Measurements from ENCODE around the gene NPBWR2.

The NPBWR2 gene

DNA sequence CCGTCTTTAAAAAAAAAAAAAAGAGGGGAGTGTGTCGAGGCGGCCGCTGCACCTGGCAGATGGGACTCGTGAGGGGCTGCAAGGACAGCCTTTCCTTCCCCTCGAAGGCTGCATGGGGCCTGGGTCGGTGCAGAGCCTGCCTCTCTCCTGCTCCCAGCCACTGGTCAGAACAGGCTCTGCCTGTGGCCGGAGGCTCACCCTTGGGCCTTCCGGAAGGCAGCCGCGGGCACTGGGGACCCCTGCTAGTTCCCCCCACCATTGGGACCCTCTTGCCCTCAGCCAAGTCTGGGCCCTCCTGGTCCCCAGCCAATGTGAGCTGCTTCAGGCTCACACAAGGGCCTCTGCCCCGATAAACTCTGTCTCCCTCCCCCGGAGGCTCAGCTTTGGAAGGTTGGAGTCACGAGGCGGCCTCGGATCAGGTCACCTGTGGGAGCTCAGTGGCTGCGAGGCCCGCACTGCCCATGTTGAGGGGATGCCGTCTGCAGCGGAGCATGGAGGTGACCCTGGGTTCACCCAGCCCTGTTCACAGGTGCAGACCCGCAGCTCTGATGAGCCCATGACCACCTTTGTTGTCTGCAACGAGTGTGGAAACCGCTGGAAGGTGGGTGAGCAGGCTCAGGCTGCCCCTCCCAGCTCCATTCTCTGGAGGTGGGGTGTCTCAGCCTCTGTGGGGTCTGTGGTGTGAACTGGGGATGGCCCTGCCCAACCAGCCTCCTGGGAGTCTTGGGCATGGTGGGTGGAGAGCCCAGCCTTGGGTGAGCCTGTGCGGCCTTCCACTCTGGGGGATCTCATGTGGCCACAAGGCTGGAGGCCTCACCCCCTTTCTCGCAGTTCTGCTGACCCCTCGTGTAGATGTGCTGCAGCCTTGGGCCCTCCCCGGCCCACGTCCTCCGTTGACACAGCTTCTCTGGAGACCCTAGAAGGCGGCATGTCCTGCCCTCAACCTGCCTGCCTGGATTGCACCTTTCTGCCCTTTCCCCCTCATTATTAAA, 35.7 kb downstream of the NPBWR2 start:
- DNase-seq, result no peak

DNA sequence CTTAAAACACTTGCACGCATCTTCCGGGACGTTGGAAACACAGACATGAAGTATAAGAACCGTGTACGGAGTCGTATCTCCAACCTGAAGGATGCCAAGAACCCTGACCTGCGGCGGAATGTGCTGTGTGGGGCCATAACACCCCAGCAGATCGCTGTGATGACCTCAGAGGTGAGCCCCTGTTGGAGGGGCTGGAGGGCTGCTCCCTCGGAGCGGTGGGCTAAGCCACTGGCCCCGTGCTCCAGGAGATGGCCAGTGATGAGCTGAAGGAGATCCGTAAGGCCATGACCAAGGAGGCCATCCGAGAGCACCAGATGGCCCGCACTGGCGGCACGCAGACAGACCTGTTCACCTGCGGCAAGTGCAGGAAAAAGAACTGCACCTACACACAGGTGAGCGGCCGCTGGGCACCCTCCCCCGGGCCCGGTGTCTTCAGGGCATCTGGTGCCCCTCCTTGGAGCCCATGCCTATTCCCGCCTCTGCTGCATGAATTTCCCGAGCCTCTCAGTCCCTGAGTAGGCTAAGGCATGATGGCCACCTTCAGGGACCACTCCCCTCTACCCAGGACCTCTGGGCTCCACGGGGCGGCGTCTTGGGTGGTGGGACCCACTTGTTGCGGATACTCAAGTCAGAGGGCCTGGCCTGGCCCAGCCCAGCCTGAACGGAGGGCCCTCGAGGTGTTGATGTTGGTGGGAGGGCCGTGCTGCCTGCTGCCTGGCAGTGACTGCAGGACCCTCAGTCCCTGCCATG, 36.9 kb downstream of the NPBWR2 start:
- no peak for DNase-seq

DNA sequence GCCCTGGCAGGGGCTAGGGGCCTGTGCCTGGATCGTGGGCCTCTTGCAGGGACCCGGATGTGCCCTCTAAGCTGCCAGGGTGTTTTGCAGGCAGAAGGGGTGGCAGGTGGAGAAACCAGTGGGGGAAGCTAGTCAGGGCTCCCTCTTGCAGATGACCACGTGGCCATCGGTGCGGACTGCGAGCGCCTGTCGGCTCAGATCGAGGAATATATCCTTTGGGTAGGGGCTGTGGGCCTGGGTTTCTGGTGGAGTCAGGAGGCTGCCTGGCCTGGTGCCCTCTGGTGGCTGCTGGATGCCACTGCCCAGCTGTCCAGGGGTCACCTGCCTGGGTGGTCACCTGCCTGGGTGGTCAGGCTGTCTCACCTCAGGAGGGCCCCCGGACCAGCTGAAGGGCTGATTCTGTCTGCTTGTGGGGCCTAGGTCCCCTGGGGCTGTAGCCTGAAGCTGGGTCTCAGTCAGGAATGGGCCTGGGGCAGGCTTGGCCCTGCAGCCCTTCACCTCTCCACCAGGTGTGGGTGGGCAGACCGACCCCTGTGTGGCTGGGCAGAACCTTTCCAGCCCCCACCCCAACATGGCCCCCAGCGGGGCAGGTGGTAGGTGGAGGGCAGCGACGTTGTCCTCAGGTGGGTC, 37.6 kb downstream of the NPBWR2 start:
- no peak for DNase-seq

DNA sequence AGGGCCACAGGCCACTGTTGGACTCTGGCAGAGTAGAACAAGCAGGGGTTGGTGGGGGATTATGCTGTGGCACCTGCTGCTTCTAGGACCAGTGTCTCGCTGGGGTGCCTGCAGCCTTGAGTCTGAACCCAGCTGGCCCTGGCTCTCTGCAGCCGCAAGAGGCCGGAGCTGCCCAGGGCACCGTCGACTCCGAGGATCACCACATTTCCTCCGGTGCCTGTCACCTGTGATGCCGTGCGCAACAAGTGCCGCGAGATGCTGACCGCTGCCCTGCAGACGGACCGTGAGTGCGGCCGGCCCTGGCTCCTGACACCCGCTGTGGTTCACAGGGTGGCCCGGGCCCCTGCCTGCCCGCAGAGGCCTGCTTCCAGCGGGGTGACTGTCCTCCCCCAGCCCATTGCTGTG, 38.2 kb downstream of the NPBWR2 start:
- no peak for DNase-seq

DNA sequence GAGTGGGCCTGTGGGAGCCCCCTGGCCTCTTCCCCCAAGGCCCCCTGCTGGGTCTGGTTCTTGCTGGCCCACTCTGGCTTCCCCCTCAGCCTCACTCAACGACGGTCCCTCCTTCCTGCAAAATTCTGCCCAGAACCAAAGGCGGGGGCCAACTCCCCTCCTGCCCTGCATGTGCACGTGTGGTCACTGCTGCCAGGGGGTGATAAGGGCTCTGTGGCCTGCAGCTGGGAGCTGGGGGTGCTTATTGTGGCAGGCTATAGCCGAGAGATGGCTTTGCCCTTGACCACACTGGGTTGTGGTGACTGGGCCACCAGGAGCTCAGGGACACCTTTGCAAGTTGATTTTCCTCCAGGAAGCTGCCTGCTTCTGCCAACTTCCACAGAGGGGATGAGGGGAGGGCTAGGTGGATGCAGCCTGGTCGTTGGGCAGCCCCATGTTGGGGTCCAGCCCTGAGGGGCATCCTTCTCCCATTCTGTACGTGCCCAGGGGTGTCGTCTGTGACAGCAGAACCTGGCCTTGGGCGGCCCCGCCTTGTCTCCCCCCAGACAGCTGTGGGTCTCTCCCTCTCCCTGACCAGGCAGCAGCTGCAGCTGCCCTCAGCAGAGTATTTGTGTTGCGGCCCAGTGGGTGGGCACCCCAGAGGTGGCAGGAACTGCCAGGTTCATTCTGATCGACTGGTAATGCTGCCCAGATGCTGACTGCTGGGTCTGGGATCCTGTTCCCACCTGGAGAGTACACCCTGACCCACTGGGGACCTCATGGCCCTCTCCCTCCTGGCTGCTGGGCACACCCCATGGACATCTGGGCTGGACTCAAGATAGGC, 38.8 kb downstream of the NPBWR2 start:
- no peak for DNase-seq

DNA sequence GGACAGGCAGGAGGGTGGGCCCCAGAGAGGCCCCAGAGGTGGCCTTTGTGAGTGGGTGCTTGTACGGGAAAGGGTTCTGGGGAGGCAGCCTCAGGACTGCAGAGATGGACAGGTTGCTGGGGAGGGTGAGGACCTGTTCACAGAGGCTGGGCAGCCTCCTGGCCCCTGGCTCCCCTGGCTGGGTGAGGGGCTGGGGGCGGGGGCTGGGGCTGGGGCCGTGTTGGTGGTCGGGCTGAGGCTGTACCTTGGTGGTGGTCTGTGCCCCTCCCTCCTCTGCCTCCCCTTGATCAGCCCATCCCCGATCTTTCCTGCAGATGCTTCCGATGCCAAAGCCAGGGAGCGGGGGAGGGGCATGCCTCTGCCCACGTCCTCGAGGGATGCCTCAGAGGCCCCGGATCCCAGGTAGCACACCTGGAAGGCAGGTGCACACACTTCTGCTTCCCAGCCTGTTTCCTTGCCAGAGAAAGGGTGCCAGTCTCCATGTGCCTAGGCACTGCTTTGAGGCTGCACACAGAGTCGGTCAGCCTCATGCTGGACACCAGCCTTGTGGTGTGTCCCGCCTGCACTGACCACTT, 39.5 kb downstream of the NPBWR2 start:
- no peak for DNase-seq

DNA sequence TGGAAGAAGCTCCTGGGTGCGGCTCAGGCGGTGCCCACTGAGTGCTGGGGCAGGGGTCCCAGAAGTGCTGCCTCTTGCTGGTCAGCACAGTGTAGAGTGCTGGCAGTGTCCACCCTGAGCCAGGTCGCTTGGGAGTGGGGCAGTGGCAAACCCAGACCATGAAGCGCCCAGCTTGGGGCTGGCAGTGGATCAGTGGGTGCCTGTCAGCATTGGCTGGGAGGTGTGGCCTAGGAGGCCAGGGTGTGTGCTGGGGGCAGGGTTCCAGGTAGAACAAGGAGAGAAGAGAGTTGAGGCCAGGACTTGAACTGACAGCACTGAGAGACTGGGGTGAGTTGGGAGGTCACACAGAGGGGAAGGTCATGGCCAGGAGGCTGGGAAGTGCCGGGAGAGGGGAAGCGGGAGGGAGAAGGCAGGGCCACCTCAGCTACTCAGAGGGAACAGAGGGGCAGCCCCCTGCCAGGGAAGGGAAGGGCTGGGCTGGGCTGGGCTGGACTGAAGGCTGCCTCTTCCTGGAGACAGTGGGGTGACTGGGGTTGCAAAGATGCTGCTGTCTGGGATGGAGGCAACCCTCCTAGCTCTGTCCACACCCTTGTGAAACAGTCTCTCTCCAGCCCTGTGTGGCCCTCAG, 40.2 kb downstream of the NPBWR2 start:
- DNase-seq, result no peak

DNA sequence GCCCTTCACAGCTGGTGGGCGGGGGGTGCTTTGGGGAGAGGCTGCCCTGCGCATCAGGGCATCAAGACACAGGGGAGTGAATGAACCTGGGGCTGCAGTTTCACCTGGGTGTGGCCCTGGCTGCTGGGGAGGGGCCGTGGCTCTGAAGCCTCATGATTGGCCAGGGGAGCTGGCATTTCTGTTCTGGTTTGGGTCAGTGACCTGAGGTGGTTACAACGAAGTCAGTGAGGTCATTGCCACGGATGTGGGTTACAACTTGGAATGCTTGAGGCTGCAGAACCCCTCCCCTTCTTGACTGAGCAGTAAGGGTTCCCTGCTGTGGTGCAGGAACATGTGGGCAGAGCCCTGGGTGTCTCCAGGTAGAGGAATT, 41.4 kb downstream of the NPBWR2 start:
- no peak for DNase-seq

DNA sequence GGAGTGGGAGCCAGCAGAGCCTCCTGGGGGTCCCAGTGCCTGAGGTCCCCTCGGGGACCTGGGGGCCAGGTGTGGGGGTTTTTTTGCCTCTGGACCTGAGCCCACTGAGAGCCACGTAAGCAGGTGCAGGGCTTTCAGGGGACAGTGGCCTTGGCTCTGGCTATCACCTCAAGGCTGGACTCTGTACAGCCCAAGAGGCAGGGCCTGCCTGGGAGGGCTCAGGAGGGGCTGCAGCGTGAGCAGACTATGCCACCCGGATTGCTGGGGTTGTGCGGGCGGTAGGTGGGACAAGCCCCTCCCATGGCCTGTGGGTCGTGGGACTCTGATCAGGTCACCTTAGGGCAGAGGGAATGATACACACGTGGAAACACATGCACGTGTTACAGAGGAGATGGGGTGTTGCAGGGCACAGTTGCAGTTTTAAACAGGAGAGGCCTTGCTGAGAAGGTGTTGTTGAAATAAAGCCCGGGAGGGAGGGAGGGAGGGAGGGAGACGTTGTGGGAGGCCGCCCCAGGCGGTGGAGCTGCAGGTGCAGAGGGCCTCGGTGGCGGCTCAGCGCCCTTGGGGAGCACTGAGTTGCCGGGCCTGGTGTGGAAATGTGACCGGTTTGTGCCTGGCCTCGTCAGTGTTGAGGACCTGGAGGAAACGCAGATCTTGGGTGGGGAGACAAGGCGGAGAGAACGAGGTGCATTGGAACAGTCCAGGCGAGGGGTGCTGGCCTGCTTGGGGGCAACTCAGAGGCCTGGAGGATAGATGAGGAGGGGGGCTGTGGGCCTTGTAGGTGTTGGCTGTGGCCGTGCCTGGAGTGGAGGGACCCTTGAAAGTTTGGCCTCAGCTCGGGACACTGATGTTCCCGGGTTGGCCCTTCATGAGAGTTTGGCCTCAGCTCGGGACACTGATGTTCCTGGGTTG, 42.0 kb downstream of the NPBWR2 start:
- no peak for DNase-seq

DNA sequence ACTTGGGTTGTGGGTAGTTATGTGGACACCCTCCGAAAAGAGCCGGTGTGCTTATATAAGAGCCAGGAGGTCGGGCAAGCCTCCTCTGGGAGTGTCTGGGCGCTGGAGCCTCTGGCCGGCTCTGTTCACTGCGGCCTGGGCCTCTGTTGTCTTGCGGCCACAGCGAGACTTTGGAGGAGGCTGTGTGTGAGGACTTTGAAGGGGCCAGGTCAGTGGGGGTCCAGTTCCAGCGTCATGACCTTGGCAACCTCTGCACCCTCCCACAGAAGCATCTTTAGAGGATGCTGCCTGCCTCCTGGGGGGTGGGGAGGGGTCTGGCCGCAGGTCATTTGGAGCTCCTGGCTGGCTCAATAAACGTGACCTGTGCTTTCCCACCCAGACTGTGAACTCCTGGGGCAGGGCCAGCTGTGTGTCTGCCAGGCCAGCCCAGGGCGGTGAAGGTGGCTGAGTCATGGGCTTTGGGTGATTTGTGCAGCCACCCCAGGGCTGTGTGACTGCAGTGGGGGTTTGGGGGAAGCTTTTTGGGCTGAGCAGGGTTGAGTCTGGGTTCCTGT, 43.1 kb downstream of the NPBWR2 start:
- no peak for DNase-seq

DNA sequence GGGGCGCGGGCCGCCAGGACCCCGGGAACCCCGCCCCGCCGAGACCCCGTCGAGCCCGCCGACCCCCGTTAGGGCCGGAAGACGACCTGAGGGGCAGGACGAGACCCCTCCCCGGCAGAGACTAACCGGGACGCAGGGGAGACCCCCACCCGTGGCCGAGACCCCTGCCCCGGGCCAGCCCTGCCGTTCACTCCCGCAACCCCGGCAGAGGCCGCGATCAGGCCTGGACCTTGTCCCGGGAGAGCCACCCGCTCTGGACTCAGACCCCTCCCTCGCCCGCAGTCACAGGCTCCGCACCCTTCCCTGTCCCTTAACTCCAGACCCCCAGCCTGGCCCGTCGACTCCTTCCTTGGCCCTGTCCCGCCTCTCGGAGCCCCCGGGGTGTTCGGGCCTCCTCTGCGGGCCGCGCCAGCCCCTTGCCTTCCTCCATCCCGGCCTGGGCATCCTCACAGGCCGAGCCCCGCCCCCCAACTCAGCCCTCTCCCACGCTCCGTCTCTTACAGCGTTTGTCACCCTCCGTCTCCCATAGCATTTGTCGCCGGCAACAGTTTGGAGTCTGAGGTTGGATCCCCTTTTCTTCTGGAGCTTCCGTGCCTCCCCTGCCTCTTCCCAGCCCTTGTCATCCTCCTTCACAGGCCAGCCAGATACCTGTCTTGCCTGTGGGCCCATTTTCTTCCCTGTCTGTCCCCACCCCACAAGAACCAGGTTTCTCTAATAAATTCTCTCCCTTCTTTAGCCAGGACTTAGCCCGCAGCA, 43.8 kb downstream of the NPBWR2 start:
- DNase-seq, result no peak

DNA sequence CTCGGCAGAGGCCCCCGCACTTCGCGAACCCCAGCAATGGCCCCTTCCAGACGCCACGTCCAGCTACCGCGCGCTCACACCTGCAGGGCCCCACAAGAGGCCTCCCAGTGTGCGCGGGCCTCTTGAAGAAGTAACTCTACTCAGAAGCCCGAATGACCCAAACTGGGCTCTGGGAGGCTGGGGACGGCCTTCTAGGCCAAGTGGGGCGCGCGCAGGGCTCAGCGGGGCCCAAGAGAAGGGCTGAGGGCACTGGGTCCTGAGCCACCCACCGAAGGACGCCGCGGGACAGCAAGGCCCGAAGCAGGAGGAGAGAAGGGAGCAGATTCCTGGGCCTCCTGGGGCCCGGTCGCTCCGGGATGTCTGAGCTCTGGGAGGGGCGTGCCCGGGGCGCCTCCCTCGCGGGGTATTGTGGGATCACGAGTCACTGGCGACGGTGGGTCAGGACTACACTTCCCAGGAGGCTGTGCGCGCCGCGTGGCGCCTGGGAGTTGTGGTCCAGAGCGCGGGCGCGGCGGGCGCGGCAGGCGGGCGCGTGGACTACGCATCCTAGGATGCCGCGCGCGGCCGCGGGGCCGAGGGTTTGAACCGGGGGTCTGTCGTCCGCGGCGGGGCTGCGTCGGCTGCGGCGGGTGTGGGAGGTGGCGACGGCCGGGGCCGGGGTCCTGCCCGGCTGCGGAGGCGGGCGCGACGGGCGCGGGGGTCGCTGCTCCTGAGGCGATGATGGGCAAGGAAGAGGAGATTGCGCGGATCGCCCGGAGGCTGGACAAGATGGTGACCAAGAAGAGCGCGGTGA, 44.6 kb downstream of the NPBWR2 start, which contains the start of gene TCEA2:
TSS of gene TCEA2 (plus strand) at position 603 of the 793 bp plus-strand sequence. CDS start at position 718, 115 bp downstream.
- DNase-seq, result peak; percentile 75 to 83

DNA sequence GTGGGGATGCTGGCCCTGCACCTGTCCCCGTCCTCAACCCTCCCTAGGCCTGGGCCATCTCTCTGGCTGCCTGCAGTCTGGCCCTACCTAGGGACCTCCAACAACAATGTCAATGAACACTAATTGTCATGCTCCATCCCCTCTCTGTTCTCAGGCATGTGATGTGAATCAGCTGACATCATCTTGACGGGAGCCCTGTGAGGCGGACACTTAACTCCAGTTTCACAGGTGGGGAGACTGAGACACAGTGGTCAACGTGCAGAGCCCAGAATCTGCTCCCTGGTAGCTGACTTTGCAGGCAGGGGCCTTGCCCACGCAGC, 45.1 kb downstream of the NPBWR2 start:
- DNase-seq, result no peak

DNA sequence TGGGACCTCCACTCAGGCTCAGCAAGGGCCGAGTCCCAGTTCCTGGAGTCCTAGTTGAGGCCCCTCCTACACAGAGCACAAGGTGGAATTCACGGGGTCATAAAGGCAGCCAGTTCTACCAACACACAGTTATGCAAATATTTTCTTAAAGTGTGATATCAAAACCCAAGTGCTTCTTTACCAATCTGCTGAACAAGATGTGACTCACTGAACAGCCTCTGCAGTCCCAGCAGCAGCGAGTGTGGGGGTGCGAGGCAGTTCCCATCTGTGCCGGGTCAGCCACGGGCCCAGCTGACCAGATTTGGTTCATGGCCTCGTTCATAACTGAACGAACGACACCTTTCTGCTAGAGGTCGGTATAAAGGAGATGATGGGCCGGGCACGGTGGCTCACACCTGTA, 48.8 kb downstream of the NPBWR2 start:
- no peak for DNase-seq

DNA sequence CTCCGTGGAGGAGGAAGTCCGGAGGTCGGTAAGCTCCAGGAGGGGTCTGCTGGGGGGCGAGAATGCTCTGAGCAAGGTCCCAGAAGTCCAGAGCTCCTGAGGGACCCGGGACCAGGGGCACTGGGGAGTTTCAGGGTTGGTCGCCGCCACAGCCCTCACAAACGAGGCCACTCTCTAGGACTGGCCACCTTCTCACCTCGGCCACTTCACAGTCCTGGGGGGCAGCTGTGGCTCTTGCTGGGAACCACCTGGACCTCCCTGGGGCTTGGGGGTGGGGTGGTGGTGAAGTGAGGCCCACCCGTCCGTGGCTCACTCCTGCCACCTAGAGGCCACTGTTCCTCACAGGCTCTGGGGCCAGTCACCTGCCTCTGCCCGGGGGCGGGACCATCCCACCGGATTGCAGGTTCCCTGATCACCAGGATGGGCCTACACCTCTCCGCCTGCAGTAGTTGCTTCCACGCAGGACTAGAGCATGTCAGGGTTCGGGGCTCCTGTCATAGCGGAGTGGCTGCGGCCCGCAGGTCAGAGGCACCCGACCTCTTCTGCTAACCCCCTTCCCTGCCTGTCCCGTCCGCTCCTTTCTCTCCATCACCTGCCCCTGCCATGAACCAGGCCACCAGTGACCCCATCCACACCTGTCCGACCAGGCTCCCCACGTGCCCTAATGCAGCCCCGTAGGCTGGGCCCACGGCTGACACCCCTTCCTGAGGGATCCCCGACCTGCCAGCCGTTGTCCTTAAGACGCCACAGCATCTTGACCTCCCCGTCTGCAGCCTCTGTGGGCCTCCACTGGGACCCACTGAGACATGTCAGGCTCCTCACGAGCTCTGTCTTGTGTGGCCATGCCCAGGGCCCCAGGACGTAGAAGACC, 49.5 kb downstream of the NPBWR2 start:
- peak; percentile 34 to 38 for DNase-seq

DNA sequence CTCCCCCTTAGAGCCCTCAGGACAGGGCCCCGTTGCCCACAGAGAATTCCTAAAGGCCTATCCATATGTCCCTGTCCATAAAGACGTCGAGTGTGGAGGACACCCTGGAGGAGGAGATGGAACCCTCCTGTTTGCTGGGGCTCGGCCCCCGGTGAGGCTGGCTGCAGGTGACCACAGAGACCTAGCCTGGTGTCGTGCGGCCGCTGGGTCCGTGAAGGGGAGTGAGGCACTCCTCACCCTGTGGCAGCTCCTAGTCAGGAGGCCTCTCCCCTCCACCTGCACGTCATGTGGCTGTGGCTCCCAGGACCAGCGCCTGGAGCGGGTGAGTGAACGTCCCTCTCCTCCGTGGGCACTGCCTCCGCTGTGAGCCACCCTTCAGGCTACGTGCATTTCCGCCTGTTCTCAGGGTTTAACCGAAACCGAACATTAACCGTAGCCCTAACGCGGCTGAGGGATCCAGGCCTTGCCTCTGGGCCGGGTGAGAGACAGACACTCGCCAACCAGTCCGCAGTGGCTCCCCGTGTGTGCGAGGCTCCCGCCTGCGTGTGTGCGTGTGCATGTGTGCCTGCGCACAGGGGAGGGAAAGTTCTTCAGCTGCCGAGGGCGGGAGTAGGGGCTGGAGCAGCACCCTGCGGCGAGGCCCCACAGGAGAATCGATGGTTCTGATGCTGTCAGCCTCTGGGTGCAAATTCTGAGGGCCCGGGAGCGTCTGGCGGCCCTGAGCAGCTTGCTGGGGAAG, 50.3 kb downstream of the NPBWR2 start:
- no peak for DNase-seq

DNA sequence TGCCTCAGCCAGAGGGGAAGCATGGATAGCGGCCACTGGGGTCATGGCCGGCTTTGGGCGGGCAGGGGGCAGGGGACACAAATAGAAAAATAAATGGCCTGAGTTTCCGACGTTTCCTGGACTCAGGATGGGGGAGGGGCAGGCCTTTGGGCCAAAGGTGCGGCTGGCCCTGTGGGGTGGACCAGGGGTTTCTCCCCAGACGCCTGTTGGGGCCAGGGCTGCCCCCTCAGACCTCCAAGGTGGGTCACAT, 50.8 kb downstream of the NPBWR2 start:
- no peak for DNase-seq

All from bone marrow (tissue), 2 donors.